H1 (cell line): Measurements from ENCODE around the gene PLEK.

ENCODE experiments used
- BACH1 ChIP-seq: IDR thresholded peaks from 2 replicates; pipeline ENCODE4 v1.6.1; 2012; ENCODE audit warnings: low read length, improper control_type of control experiment
- CHD1 ChIP-seq: IDR thresholded peaks from 2 replicates; pipeline ENCODE4 v1.6.1; 2012; ENCODE audit warnings: low read depth, low read length, improper control_type of control experiment
- EP300 ChIP-seq, 2 experiments: IDR thresholded peaks; 1 replicate in 1 of 2; 2 replicates in 1 of 2; pipeline ENCODE4 v1.6.1; 2011 to 2012; ENCODE audit warnings: low read depth in 2 of 2, low read length in 2 of 2, mild to moderate bottlenecking in 2 of 2, borderline replicate concordance in 1 of 2, inconsistent platforms in 1 of 2, moderate library complexity in 1 of 2
- POLR2A ChIP-seq, 2 experiments: IDR thresholded peaks; 1 replicate in 1 of 2; 2 replicates in 1 of 2; pipeline ENCODE4 v1.6.1; 2011; ENCODE audit warnings: low read depth in 2 of 2, low read length in 2 of 2, mild to moderate bottlenecking in 2 of 2; ENCODE audit errors: control extremely low read depth in 1 of 2
- USF2 ChIP-seq: IDR thresholded peaks from 2 replicates; pipeline ENCODE4 v1.6.1; 2011; ENCODE audit warnings: low read length, improper control_type of control experiment
- TF ChIP-seq, protein P1 (sequence below), 3 experiments: IDR thresholded peaks; 1 replicate in 2 of 3; 2 replicates in 1 of 3; pipeline versions ENCODE4 v1.5.1 to v1.6.1; 2011; ENCODE audit warnings: low read length in 3 of 3, mild to moderate bottlenecking in 3 of 3, inconsistent platforms in 2 of 3, low read depth in 1 of 3, moderate library complexity in 1 of 3; ENCODE audit not compliant: insufficient read depth in 1 of 3; ENCODE audit errors: control extremely low read depth in 1 of 3

DNA sequence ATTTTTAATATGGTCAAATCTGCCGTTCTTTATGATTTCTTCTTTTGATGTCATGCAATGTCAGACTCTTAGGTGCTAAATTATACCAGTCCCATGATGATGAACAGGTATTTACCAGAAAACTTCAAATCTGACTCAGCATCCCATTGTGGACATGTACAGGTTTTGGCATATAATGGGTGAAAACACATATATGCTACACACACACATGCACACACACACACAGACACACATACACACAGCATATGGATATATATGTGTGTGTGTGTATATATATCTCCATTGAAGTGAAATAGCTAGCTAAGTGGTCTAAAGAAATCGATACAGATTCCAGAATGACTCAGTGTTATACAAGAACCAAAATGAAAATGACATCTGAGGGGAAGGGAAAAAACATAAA is 7.4 kb downstream of the PLEK start:
- TF ChIP-seq POLR2A (IDR thresholded peaks at IDR 0.05; ENCODE audit: control extremely low read depth in 1 of 2, low read depth in 2 of 2, low read length in 2 of 2) (no peak), CHD1 (no peak), BACH1 (no peak), EP300 (IDR thresholded peaks at IDR 0.05; ENCODE audit: borderline replicate concordance in 1 of 2, low read depth in 2 of 2, low read length in 2 of 2) (no peak), USF2 (no peak)
- TF ChIP-seq, protein P1, sequence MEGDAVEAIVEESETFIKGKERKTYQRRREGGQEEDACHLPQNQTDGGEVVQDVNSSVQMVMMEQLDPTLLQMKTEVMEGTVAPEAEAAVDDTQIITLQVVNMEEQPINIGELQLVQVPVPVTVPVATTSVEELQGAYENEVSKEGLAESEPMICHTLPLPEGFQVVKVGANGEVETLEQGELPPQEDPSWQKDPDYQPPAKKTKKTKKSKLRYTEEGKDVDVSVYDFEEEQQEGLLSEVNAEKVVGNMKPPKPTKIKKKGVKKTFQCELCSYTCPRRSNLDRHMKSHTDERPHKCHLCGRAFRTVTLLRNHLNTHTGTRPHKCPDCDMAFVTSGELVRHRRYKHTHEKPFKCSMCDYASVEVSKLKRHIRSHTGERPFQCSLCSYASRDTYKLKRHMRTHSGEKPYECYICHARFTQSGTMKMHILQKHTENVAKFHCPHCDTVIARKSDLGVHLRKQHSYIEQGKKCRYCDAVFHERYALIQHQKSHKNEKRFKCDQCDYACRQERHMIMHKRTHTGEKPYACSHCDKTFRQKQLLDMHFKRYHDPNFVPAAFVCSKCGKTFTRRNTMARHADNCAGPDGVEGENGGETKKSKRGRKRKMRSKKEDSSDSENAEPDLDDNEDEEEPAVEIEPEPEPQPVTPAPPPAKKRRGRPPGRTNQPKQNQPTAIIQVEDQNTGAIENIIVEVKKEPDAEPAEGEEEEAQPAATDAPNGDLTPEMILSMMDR (IDR thresholded peaks at IDR 0.05; ENCODE audit: control extremely low read depth in 1 of 3, insufficient read depth in 1 of 3, low read depth in 1 of 3, low read length in 3 of 3) = no peak
